AG09319 (cell line): ENCODE data around the gene NAP1L1.

Experiments used
- DNase-seq: peaks from one replicate; pipeline ENCODE4 v3.0.0-alpha.2; 2010; ENCODE audit warnings: low read depth; ENCODE audit errors: extremely low read depth
- CTCF ChIP-seq: IDR thresholded peaks from 2 replicates; pipeline ENCODE4 v1.5.1; 2011; ENCODE audit warnings: low read depth, mild to moderate bottlenecking, inconsistent platforms, low read length, moderate library complexity

The NAP1L1 gene

GRCh38 chr12:76038176-76038575 is 46.3 kb downstream of the NAP1L1 start:
- DNase-seq = no peak
- TF ChIP-seq CTCF = no peak

- peak; percentile 65 for DNase-seq
- TF ChIP-seq CTCF = peak; percentile 78
Measured at GRCh38 chr12:76037130-76038103, 47.1 kb downstream of the NAP1L1 start.

GRCh38 chr12:76035045-76035444 is 49.4 kb downstream of the NAP1L1 start:
- no peak for DNase-seq
- TF ChIP-seq CTCF = no peak

- DNase-seq = no peak
- no peak for TF ChIP-seq CTCF
Measured at GRCh38 chr12:76033081-76034011, 51.1 kb downstream of the NAP1L1 start.

GRCh38 chr12:76032043-76032981 is 52.2 kb downstream of the NAP1L1 start:
- TF ChIP-seq CTCF = no peak
- DNase-seq = no peak

GRCh38 chr12:76031414-76032042 is 53.0 kb downstream of the NAP1L1 start, which contains the start of gene PHLDA1:
TSS of gene PHLDA1 (minus strand) at chr12:76031776.
- peak; percentile 98 for DNase-seq
- TF ChIP-seq CTCF = peak; percentile 61
